ENCODE measurements around the gene FBXO46.

Gene FBXO46

DNA sequence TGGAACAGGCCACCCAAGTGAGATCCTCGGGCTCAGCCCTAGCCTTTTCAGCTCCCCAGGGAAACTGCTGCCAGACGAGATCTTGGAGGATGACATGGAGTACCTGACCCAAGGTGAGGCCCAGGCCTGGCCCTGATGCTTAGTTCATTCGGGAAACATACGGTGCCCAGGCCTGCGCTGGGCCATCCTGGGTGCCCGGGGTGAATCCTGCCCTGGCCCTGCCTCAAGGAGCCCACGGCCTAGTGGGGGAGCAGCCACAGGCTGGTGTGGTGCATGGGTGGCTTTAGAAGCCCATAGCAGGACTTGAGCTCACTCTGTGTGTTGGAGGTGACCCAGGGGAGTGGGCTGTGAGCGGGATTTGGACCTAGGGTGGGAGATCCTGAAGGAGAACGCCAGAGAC, 28.2 kb upstream of the FBXO46 start:
- Histone ChIP-seq H3F3A (ENCODE audit: low read depth) (no peaks in the 10 kb centered on the region), H3K4me2 (ENCODE audit: low read depth, low read length, poor library complexity, severe bottlenecking) (no peak overlapping the region), H2AFZ (ENCODE audit: low read length) (no peak overlapping the region), H4K20me1 (ENCODE audit: insufficient read depth, low read length, poor library complexity, severe bottlenecking) (no peaks in the 10 kb centered on the region), H3K9me2 (replicated peaks; ENCODE audit: low read depth, low read length) (no peaks in the 10 kb centered on the region), H3K4me1 (ENCODE audit: insufficient read depth, low read length, poor library complexity, severe bottlenecking) (no peaks in the 10 kb centered on the region), H3K9ac (ENCODE audit: low read depth, low read length, poor library complexity, severe bottlenecking) (no peak overlapping the region), H3K27me3 (ENCODE audit: insufficient read depth, low read length, poor library complexity, severe bottlenecking) (no peaks in the 10 kb centered on the region), H3K79me2 (ENCODE audit: insufficient read depth, low read length) (no peaks in the 10 kb centered on the region), H3K36me3 (ENCODE audit: insufficient read depth, low read length) (no peaks in the 10 kb centered on the region), H3K4me3 (ENCODE audit: low read length, poor library complexity, severe bottlenecking) (no peak overlapping the region), H3K9me3 (ENCODE audit: insufficient read depth, low read depth, low read length) (no peaks in the 10 kb centered on the region)
- no peak for TF ChIP-seq EZH2phosphoT487 (IDR thresholded peaks at IDR 0.05; ENCODE audit: borderline replicate concordance)
- TF ChIP-seq, protein P1, sequence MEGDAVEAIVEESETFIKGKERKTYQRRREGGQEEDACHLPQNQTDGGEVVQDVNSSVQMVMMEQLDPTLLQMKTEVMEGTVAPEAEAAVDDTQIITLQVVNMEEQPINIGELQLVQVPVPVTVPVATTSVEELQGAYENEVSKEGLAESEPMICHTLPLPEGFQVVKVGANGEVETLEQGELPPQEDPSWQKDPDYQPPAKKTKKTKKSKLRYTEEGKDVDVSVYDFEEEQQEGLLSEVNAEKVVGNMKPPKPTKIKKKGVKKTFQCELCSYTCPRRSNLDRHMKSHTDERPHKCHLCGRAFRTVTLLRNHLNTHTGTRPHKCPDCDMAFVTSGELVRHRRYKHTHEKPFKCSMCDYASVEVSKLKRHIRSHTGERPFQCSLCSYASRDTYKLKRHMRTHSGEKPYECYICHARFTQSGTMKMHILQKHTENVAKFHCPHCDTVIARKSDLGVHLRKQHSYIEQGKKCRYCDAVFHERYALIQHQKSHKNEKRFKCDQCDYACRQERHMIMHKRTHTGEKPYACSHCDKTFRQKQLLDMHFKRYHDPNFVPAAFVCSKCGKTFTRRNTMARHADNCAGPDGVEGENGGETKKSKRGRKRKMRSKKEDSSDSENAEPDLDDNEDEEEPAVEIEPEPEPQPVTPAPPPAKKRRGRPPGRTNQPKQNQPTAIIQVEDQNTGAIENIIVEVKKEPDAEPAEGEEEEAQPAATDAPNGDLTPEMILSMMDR (conservative IDR thresholded peaks at IDR 0.05; ENCODE audit: low read length): no peak

DNA sequence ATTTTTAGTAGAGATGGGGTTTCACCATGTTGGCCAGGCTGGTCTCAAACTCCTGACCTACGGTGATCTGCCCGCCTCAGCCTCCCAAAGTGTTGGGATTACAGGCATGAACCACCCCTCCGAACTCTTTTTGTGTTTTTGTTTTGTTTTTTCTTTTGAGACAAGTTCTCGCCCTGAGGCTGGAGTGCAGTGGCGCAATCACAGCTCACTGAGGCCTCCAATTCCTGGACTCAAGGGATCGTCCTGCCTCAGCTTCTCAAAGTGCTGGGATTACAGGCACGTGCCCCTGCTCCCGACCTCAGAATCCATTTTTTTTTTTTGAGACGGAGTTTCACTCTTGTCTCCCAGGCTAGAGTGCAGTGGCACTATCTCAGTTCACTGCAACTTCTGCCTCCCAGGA, 27.0 kb upstream of the FBXO46 start:
- Histone ChIP-seq H3F3A (ENCODE audit: low read depth) (no peaks in the 10 kb centered on the region), H3K27me3 (ENCODE audit: insufficient read depth, low read length, poor library complexity, severe bottlenecking) (no peaks in the 10 kb centered on the region), H3K4me1 (ENCODE audit: insufficient read depth, low read length, poor library complexity, severe bottlenecking) (no peaks in the 10 kb centered on the region), H4K20me1 (ENCODE audit: insufficient read depth, low read length, poor library complexity, severe bottlenecking) (no peaks in the 10 kb centered on the region), H3K4me3 (ENCODE audit: low read length, poor library complexity, severe bottlenecking) (no peak overlapping the region), H2AFZ (ENCODE audit: low read length) (no peak overlapping the region), H3K4me2 (ENCODE audit: low read depth, low read length, poor library complexity, severe bottlenecking) (no peak overlapping the region), H3K79me2 (ENCODE audit: insufficient read depth, low read length) (no peaks in the 10 kb centered on the region), H3K9me2 (replicated peaks; ENCODE audit: low read depth, low read length) (no peaks in the 10 kb centered on the region), H3K9ac (ENCODE audit: low read depth, low read length, poor library complexity, severe bottlenecking) (no peak overlapping the region), H3K36me3 (ENCODE audit: insufficient read depth, low read length) (no peaks in the 10 kb centered on the region), H3K9me3 (ENCODE audit: insufficient read depth, low read depth, low read length) (no peaks in the 10 kb centered on the region)
- TF ChIP-seq, protein P1 (conservative IDR thresholded peaks at IDR 0.05; ENCODE audit: low read length): no peak
- no peak for TF ChIP-seq EZH2phosphoT487 (IDR thresholded peaks at IDR 0.05; ENCODE audit: borderline replicate concordance)

DNA sequence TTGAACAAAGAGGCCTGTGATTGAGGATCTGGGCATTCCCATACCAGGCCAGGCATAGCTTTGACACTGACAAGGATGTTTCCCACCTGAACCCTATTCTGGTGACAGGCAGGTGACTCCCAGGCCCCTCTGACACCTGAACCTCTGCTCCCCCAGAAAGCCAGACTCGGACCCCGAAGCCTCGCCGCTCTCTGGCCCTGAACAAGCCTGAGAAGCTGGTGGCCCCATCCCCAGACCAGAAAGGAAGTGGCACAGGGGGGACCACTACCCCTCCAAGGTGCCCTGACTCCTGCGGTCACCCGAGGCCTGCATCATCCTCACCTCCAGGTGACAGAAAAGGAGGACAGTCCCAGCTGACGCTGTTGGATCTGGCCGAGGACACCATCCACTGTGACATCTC, 23.6 kb upstream of the FBXO46 start:
- H3K4me1 ChIP-seq (ENCODE audit: insufficient read depth, low read length, poor library complexity, severe bottlenecking): no peaks in the 10 kb centered on the region
- no peaks in the 10 kb centered on the region for H3K36me3 ChIP-seq (ENCODE audit: insufficient read depth, low read length)
- H3K9me2 ChIP-seq (replicated peaks; ENCODE audit: low read depth, low read length): no peaks in the 10 kb centered on the region
- H3K4me2 ChIP-seq (ENCODE audit: low read depth, low read length, poor library complexity, severe bottlenecking): no peak overlapping the region
- H2AFZ ChIP-seq (ENCODE audit: low read length): no peak overlapping the region; the same call in 1 of the 2 replicates
- no peaks in the 10 kb centered on the region for H4K20me1 ChIP-seq (ENCODE audit: insufficient read depth, low read length, poor library complexity, severe bottlenecking)
- no peak overlapping the region for H3K4me3 ChIP-seq (ENCODE audit: low read length, poor library complexity, severe bottlenecking)
- no peaks in the 10 kb centered on the region for H3K79me2 ChIP-seq (ENCODE audit: insufficient read depth, low read length)
- no peaks in the 10 kb centered on the region for H3F3A ChIP-seq (ENCODE audit: low read depth)
- no peaks in the 10 kb centered on the region for H3K9me3 ChIP-seq (ENCODE audit: insufficient read depth, low read depth, low read length)
- no peak overlapping the region for H3K9ac ChIP-seq (ENCODE audit: low read depth, low read length, poor library complexity, severe bottlenecking)
- TF ChIP-seq, protein P1 (conservative IDR thresholded peaks at IDR 0.05; ENCODE audit: low read length): no peak
- no peak for TF ChIP-seq EZH2phosphoT487 (IDR thresholded peaks at IDR 0.05; ENCODE audit: borderline replicate concordance)
- H3K27me3 ChIP-seq (ENCODE audit: insufficient read depth, low read length, poor library complexity, severe bottlenecking): no peaks in the 10 kb centered on the region

All from Loucy (cell line).